Neural cell (in vitro differentiated cells): ENCODE results near the gene GLS. TPM values are rescaled to one million over a fixed set of nuclear protein-coding genes. Genes with fewer than 3 reads are reported as not detected.

Experiments
- H2AFZ ChIP-seq: fragments of 200-600, 300-800 bp; sonication (generic), shearing (Covaris generic); 2 replicates; pipeline ENCODE4 v1.6.0; 2014; ENCODE audit warnings: low read depth, mild to moderate bottlenecking, antibody characterized with exemption, low read length, moderate library complexity
- H3F3A ChIP-seq: fragments of 200-600 bp; shearing (Covaris generic); 2 replicates; pipeline ENCODE4 v1.6.1; 2016; ENCODE audit warnings: mild to moderate bottlenecking, moderate library complexity, mixed read lengths, antibody characterized with exemption, low read length; ENCODE audit not compliant: insufficient read depth, poor library complexity, severe bottlenecking
- H3K27ac ChIP-seq: fragments of 200-600, 300-800 bp; sonication (generic), shearing (Covaris generic); 2 replicates; pipeline ENCODE4 v1.5.1; 2014; ENCODE audit warnings: mild to moderate bottlenecking, low read length, moderate library complexity
- H3K27me3 ChIP-seq: fragments of 300-800, 200-600 bp; sonication (generic), shearing (Covaris generic); 2 replicates; pipeline ENCODE4 v1.6.0; 2014; ENCODE audit warnings: mild to moderate bottlenecking, low read depth, low read length, moderate library complexity; ENCODE audit not compliant: insufficient read depth
- H3K36me3 ChIP-seq: fragments of 300-800, 200-600 bp; sonication (generic), shearing (Covaris generic); 2 replicates; pipeline ENCODE4 v1.5.1; 2014; ENCODE audit warnings: mild to moderate bottlenecking, antibody characterized with exemption, low read length, moderate library complexity; ENCODE audit not compliant: insufficient read depth
- H3K4me2 ChIP-seq: fragments of 300-800, 200-600 bp; sonication (generic), shearing (Covaris generic); 2 replicates; pipeline ENCODE4 v1.6.0; 2014; ENCODE audit warnings: mild to moderate bottlenecking, low read length
- H3K4me3 ChIP-seq: fragments of 300-800, 200-600 bp; sonication (generic), shearing (Covaris generic); 2 replicates; pipeline ENCODE4 v1.5.1; 2014; ENCODE audit warnings: mild to moderate bottlenecking, low read length, moderate library complexity
- H3K79me2 ChIP-seq: fragments of 200-600 bp; shearing (Covaris generic); replicated peaks from 2 replicates; pipeline ENCODE4 v1.6.0; 2014; ENCODE audit warnings: mild to moderate bottlenecking, low read length, moderate library complexity; ENCODE audit not compliant: insufficient read depth
- H3K9ac ChIP-seq: fragments of 300-800, 200-600 bp; sonication (generic), shearing (Covaris generic); 2 replicates; pipeline ENCODE4 v1.6.1; 2016; ENCODE audit warnings: mild to moderate bottlenecking, low read length, mixed read lengths
- H3K9me2 ChIP-seq: fragments of 200-600 bp; shearing (Covaris generic); 2 replicates; pipeline ENCODE4 v1.6.1; 2016; ENCODE audit warnings: mild to moderate bottlenecking, low read length, mixed read lengths; ENCODE audit not compliant: insufficient read depth
- H3K9me3 ChIP-seq: fragments of 200-600, 300-800 bp; sonication (generic), shearing (Covaris generic); 2 replicates; pipeline ENCODE4 v1.6.1; 2016; ENCODE audit warnings: mild to moderate bottlenecking, mixed run types, low read length, moderate library complexity, mixed read lengths
- H4K20me1 ChIP-seq: fragments of 200-600 bp; shearing (Covaris generic); 2 replicates; pipeline ENCODE4 v1.6.1; 2016; ENCODE audit warnings: mild to moderate bottlenecking, mixed run types; ENCODE audit not compliant: insufficient read depth
- CTCF ChIP-seq: fragments of 450-650 bp; IDR thresholded peaks from 2 replicates; pipeline ENCODE4 v1.5.1; 2014; ENCODE audit warnings: antibody characterized with exemption, mild to moderate bottlenecking, moderate library complexity; ENCODE audit not compliant: poor library complexity, severe bottlenecking
- EP300 ChIP-seq: fragments of 450-650 bp; conservative IDR thresholded peaks from 2 replicates; pipeline ENCODE4 v1.6.1; 2014; ENCODE audit warnings: antibody characterized with exemption, mild to moderate bottlenecking, moderate library complexity; ENCODE audit not compliant: poor library complexity, severe bottlenecking
- EZH2 ChIP-seq: fragments of 200-600, 300-800 bp; shearing (Covaris generic), sonication (generic); IDR thresholded peaks from 2 replicates; pipeline ENCODE4 v1.6.1; 2014; ENCODE audit warnings: antibody characterized with exemption, low read length, borderline replicate concordance, mild to moderate bottlenecking; ENCODE audit not compliant: insufficient read depth, poor library complexity, severe bottlenecking
- MXI1 ChIP-seq: fragments of 450-650 bp; conservative IDR thresholded peaks from 2 replicates; pipeline ENCODE4 v1.6.1; 2014; ENCODE audit warnings: antibody characterized with exemption, mild to moderate bottlenecking; ENCODE audit not compliant: poor library complexity, severe bottlenecking
- POLR2AphosphoS5 ChIP-seq: IDR thresholded peaks from 2 replicates; pipeline ENCODE4 v1.6.1; 2012
- RAD21 ChIP-seq: fragments of 450-650 bp; conservative IDR thresholded peaks from 2 replicates; pipeline ENCODE4 v1.6.1; 2014; ENCODE audit warnings: antibody characterized with exemption, mild to moderate bottlenecking, moderate library complexity
- REST ChIP-seq: IDR thresholded peaks from 2 replicates; pipeline ENCODE4 v1.6.1; 2012; ENCODE audit warnings: borderline replicate concordance
- SMC3 ChIP-seq: fragments of 450-650 bp; conservative IDR thresholded peaks from 2 replicates; pipeline ENCODE4 v1.6.1; 2014; ENCODE audit warnings: antibody characterized with exemption, mild to moderate bottlenecking, moderate library complexity; ENCODE audit not compliant: poor library complexity
- TAF1 ChIP-seq: IDR thresholded peaks from 2 replicates; pipeline ENCODE4 v1.6.1; 2012; ENCODE audit warnings: low read depth
- polyA plus RNA-seq: library from polyadenylated mRNA; depleted of rRNA; stranded (reverse); fragments of >200 nt; gene quantifications from 2 replicates; pipeline ENCODE4 v1.2.3, GENCODE V29; 2014

The GLS gene
- polyA plus RNA-seq, 1 donor from 2014 or later = 90.2 TPM

GRCh38 chr2:190840569-190841172 is 40.0 kb upstream of the GLS start:
- no peak for TF ChIP-seq POLR2AphosphoS5
- TF ChIP-seq TAF1 = no peak
- TF ChIP-seq REST = no peak
- no peak for TF ChIP-seq EP300
- TF ChIP-seq CTCF = no peak
- no peak for TF ChIP-seq EZH2
- no peak for TF ChIP-seq SMC3
- TF ChIP-seq MXI1 = no peak
- TF ChIP-seq RAD21 = no peak
- Histone ChIP-seq H3K9me2 (no peaks in the 10 kb centered on the region), H3K79me2 (no peaks in the 10 kb centered on the region), H3K36me3 (no peaks in the 10 kb centered on the region), H2AFZ (no peak overlapping the region), H4K20me1 (no peaks in the 10 kb centered on the region), H3K27ac (no peak overlapping the region), H3K27me3 (no peaks in the 10 kb centered on the region), H3F3A (no peaks in the 10 kb centered on the region), H3K9me3 (no peaks in the 10 kb centered on the region), H3K9ac (no peak overlapping the region), H3K4me2 (no peak overlapping the region), H3K4me3 (no peak overlapping the region)

- Histone ChIP-seq H3K36me3 (no peaks in the 10 kb centered on the region), H3K9ac (no peak overlapping the region), H2AFZ (no peak overlapping the region), H4K20me1 (no peaks in the 10 kb centered on the region), H3K27me3 (no peaks in the 10 kb centered on the region), H3K9me2 (no peaks in the 10 kb centered on the region), H3K9me3 (no peaks in the 10 kb centered on the region), H3K4me2 (no peak overlapping the region), H3K79me2 (no peaks in the 10 kb centered on the region), H3K27ac (no peak overlapping the region), H3F3A (no peaks in the 10 kb centered on the region), H3K4me3 (no peak overlapping the region)
- TF ChIP-seq SMC3 (no peak), EZH2 (no peak), TAF1 (no peak), RAD21 (no peak), EP300 (no peak), REST (no peak), CTCF (no peak), POLR2AphosphoS5 (no peak), MXI1 (no peak)
Measured at GRCh38 chr2:190841707-190842505, 38.7 kb upstream of the GLS start.
